ENCODE results near the gene ZNF445.

GRCh38 chr3:44442596-44443309 is 34.7 kb downstream of the ZNF445 start:
- TF ChIP-seq CTCF (IDR thresholded peaks at IDR 0.05), result no peak
- TF ChIP-seq EZH2 (IDR thresholded peaks at IDR 0.05), result no peak

All from neural progenitor cell (in vitro differentiated cells).